AG09309 (cell line): Measurements from ENCODE around the gene PSMA5.
A peak's percentile ranks its signal among the peaks of the same experiment; 100 is the strongest.

Experiments
- DNase-seq: peaks from one replicate; pipeline ENCODE4 v3.0.0-alpha.2; 2010; ENCODE audit warnings: low read depth
- H3K4me3 ChIP-seq: 2 replicates; pipeline ENCODE4 v1.5.1; 2011; ENCODE audit warnings: mild to moderate bottlenecking, low read depth, low read length, moderate library complexity; ENCODE audit not compliant: control insufficient read depth
- CTCF ChIP-seq: IDR thresholded peaks from 2 replicates; pipeline ENCODE4 v1.5.1; 2011; ENCODE audit warnings: mild to moderate bottlenecking, low read depth, low read length, inconsistent platforms; ENCODE audit not compliant: insufficient read depth, control insufficient read depth; ENCODE audit errors: missing control alignments

The PSMA5 gene

GRCh38 chr1:109433322-109433721 is 7.1 kb upstream of the PSMA5 start:
- no peak for TF ChIP-seq CTCF
- no peak for DNase-seq
- H3K4me3 ChIP-seq = no peak overlapping the region

GRCh38 chr1:109432336-109432735 is 6.1 kb upstream of the PSMA5 start:
- DNase-seq = peak; percentile 47
- TF ChIP-seq CTCF = no peak
- no peak overlapping the region for H3K4me3 ChIP-seq

- H3K4me3 ChIP-seq = peak overlapping the region; percentile 99
- no peak for DNase-seq
- no peak for TF ChIP-seq CTCF
These were observed 871 bp upstream of the PSMA5 start for GRCh38 chr1:109427171-109427467.

- H3K4me3 ChIP-seq = peak overlapping the region; percentile 99
- no peak for TF ChIP-seq CTCF
- DNase-seq = no peak
These were observed 612 bp downstream of the PSMA5 start for GRCh38 chr1:109425391-109426280.

GRCh38 chr1:109423498-109423897 is 2.8 kb downstream of the PSMA5 start:
- H3K4me3 ChIP-seq = no peak overlapping the region
- DNase-seq = no peak
- TF ChIP-seq CTCF = no peak

GRCh38 chr1:109412551-109412950 is 13.7 kb downstream of the PSMA5 start:
- no peak for DNase-seq
- TF ChIP-seq CTCF = no peak
- H3K4me3 ChIP-seq = no peak overlapping the region
